ENCODE data around the gene ATP11B. TPM values are rescaled to one million over a fixed set of nuclear protein-coding genes. Genes with fewer than 3 reads are reported as not detected.

The ATP11B gene
- total and polyA plus RNA-seq, 10 of the 15 experiments (the other 5 are each of a cell fraction or from before 2014, with no cell fraction given) = 10.3 to 66.9 (median 36.7) TPM

- ChIA-PET RAD21 (ENCODE audit: unreplicated experiment) (interaction anchor here (1.0 to 1.8 kb wide), 3 partner anchors 48 to 130 kb away, joined by 3 to 9 read pairs (median 4); no protein-coding TSS in a partner anchor), CTCF (interaction anchor here (1.7 to 7.6 kb wide), 3 partner anchors 10 to 135 kb away, joined by 4 to 76 read pairs (median 5); no protein-coding TSS in a partner anchor), POLR2A (no interaction called here), SMC1A (ENCODE audit: uncharacterized antibody, unreplicated experiment) (interaction anchor here (1.0 to 7.6 kb wide), 6 partner anchors 10 to 128 kb away, joined by 3 to 48 read pairs (median 3); no protein-coding TSS in a partner anchor)
- H3K9ac ChIP-seq (ENCODE audit: control insufficient read depth, insufficient read depth, low read length) = no peak overlapping the region
- no peak overlapping the region for H3K27ac ChIP-seq (ENCODE audit: control insufficient read depth, insufficient read depth)
- intact Hi-C loops (cut with micrococcal nuclease; ENCODE audit: unreplicated experiment) = no loop called here
- TF ChIP-seq, protein P1, sequence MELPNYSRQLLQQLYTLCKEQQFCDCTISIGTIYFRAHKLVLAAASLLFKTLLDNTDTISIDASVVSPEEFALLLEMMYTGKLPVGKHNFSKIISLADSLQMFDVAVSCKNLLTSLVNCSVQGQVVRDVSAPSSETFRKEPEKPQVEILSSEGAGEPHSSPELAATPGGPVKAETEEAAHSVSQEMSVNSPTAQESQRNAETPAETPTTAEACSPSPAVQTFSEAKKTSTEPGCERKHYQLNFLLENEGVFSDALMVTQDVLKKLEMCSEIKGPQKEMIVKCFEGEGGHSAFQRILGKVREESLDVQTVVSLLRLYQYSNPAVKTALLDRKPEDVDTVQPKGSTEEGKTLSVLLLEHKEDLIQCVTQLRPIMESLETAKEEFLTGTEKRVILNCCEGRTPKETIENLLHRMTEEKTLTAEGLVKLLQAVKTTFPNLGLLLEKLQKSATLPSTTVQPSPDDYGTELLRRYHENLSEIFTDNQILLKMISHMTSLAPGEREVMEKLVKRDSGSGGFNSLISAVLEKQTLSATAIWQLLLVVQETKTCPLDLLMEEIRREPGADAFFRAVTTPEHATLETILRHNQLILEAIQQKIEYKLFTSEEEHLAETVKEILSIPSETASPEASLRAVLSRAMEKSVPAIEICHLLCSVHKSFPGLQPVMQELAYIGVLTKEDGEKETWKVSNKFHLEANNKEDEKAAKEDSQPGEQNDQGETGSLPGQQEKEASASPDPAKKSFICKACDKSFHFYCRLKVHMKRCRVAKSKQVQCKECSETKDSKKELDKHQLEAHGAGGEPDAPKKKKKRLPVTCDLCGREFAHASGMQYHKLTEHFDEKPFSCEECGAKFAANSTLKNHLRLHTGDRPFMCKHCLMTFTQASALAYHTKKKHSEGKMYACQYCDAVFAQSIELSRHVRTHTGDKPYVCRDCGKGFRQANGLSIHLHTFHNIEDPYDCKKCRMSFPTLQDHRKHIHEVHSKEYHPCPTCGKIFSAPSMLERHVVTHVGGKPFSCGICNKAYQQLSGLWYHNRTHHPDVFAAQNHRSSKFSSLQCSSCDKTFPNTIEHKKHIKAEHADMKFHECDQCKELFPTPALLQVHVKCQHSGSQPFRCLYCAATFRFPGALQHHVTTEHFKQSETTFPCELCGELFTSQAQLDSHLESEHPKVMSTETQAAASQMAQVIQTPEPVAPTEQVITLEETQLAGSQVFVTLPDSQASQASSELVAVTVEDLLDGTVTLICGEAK (IDR thresholded peaks at IDR 0.05; ENCODE audit: borderline replicate concordance) = no peak
- TF ChIP-seq CHD1 (IDR thresholded peaks at IDR 0.05; ENCODE audit: low read depth, low read length) = no peak
- TF ChIP-seq, protein P2, sequence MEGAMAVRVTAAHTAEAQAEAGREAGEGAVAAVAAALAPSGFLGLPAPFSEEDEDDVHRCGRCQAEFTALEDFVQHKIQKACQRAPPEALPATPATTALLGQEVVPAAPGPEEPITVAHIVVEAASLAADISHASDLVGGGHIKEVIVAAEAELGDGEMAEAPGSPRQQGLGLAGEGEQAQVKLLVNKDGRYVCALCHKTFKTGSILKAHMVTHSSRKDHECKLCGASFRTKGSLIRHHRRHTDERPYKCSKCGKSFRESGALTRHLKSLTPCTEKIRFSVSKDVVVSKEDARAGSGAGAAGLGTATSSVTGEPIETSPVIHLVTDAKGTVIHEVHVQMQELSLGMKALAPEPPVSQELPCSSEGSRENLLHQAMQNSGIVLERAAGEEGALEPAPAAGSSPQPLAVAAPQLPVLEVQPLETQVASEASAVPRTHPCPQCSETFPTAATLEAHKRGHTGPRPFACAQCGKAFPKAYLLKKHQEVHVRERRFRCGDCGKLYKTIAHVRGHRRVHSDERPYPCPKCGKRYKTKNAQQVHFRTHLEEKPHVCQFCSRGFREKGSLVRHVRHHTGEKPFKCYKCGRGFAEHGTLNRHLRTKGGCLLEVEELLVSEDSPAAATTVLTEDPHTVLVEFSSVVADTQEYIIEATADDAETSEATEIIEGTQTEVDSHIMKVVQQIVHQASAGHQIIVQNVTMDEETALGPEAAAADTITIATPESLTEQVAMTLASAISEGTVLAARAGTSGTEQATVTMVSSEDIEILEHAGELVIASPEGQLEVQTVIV (IDR thresholded peaks at IDR 0.05; ENCODE audit: borderline replicate concordance, partially characterized antibody) = no peak
- TF ChIP-seq MTA2 (IDR thresholded peaks at IDR 0.05; ENCODE audit: low read depth) = no peak
- no peak for TF ChIP-seq SRF (IDR thresholded peaks at IDR 0.05; ENCODE audit: low read depth in 2 of 2, low read length in 2 of 2)
- no peak for TF ChIP-seq REST (IDR thresholded peaks at IDR 0.05; ENCODE audit: low read depth, low read length)
- no peaks in the 10 kb centered on the region for H4K20me1 ChIP-seq (ENCODE audit: control insufficient read depth, insufficient read depth)
- in situ Hi-C loops (cut with MboI) = no loop called here
- H3K4me3 ChIP-seq = no peak overlapping the region
- peaks cover 4 to 20% of the 10 kb centered on the region in 2 experiments for H3K36me3 ChIP-seq (ENCODE audit: control insufficient read depth in 2 of 2, insufficient read depth in 2 of 2, low read length in 1 of 2)
- H3K9me3 ChIP-seq (replicated peaks; ENCODE audit: control insufficient read depth, insufficient read depth, low read length) = no peaks in the 10 kb centered on the region
- DNase-seq (ENCODE audit: low read depth, low spot score) (no peak), ATAC-seq (no peak), FAIRE-seq (no peak)
- H3K4me2 ChIP-seq (ENCODE audit: control insufficient read depth, insufficient read depth) = no peak overlapping the region
- no peak overlapping the region for H2AFZ ChIP-seq (ENCODE audit: control insufficient read depth, low read depth, low read length)
- 98% methylated on average over 4 of the region's 4 CpGs for whole genome bisulfite sequencing (ENCODE audit: insufficient coverage, insufficient replicate concordance, low lambda C conversion rate, missing lambda C conversion rate)
- no peaks in the 10 kb centered on the region for H3K79me2 ChIP-seq (ENCODE audit: control insufficient read depth, insufficient read depth, low read length)
- TSS peak; percentile 27 for BruUV-seq (replicated peaks)
- no peaks in the 10 kb centered on the region for H3K4me1 ChIP-seq (ENCODE audit: control insufficient read depth, insufficient read depth, low read length)
- no peaks in the 10 kb centered on the region for H3K27me3 ChIP-seq (replicated peaks in 1 of 2; ENCODE audit: control insufficient read depth in 2 of 2, insufficient read depth in 2 of 2, low read length in 1 of 2)
Observed at GRCh38 chr3:182843478-182843877, 50.2 kb downstream of the ATP11B start.
